Coronary artery (tissue), 2 donors: ENCODE measurements around the gene C16orf78.
"Not testable (repeated sequence)": the region's sequence is repeated elsewhere in the genome, so short reads cannot be mapped to it uniquely, and the experiment has no call there.

Experiments
- DNase-seq: peaks from one replicate; pipeline ENCODE4 v3.0.0-alpha.2; 2017; ENCODE audit warnings: low spot score
- H3K27ac ChIP-seq, 2 donors: fragments of 200-600 bp; sonication (generic); one replicate each; pipeline ENCODE4 v1.5.1; 2016 to 2019
- H3K4me3 ChIP-seq: fragments of 200-600 bp; sonication (generic); 2 replicates; pipeline ENCODE4 v1.5.1; 2016; ENCODE audit warnings: mild to moderate bottlenecking, moderate library complexity
- CTCF ChIP-seq: fragments of 200-600 bp; sonication (generic); IDR thresholded peaks from one replicate; pipeline ENCODE4 v1.5.1; 2019; ENCODE audit warnings: antibody characterized with exemption

The C16orf78 gene

GRCh38 chr16:49354101-49354500, 19.5 kb upstream of the C16orf78 start:
- H3K4me3 ChIP-seq, result no peak overlapping the region
- TF ChIP-seq CTCF, result no peak
- H3K27ac ChIP-seq, result no peak overlapping the region
- no peak for DNase-seq

- DNase-seq, result no peak
- no peak overlapping the region for H3K4me3 ChIP-seq
- H3K27ac ChIP-seq, result no peak overlapping the region
- TF ChIP-seq CTCF, result no peak
Observed at GRCh38 chr16:49354991-49355390, 18.6 kb upstream of the C16orf78 start.

- H3K4me3 ChIP-seq, result no peak overlapping the region
- peak; percentile 78 for DNase-seq
- TF ChIP-seq CTCF, result no peak
- no peak overlapping the region for H3K27ac ChIP-seq
Observed at GRCh38 chr16:49355933-49356665, 17.5 kb upstream of the C16orf78 start.

GRCh38 chr16:49356728-49357488, 16.7 kb upstream of the C16orf78 start:
- Histone ChIP-seq H3K4me3 (no peak overlapping the region), H3K27ac (no peak overlapping the region)
- no peak for TF ChIP-seq CTCF
- no peak for DNase-seq

- no peak for DNase-seq
- Histone ChIP-seq H3K27ac (no peak overlapping the region), H3K4me3 (no peak overlapping the region)
- TF ChIP-seq CTCF, result no peak
Observed at GRCh38 chr16:49359591-49359990, 14.0 kb upstream of the C16orf78 start.

GRCh38 chr16:49361731-49362130, 11.9 kb upstream of the C16orf78 start:
- not testable (repeated sequence) for DNase-seq, H3K27ac ChIP-seq, H3K4me3 ChIP-seq

GRCh38 chr16:49362230-49362629, 11.4 kb upstream of the C16orf78 start:
- no peak overlapping the region for H3K27ac ChIP-seq
- H3K4me3 ChIP-seq, result no peak overlapping the region
- DNase-seq, result peak; percentile 33
- TF ChIP-seq CTCF, result no peak
